A549 treated with GW870086 at 1 μM for 4 hours (cell line): ENCODE data around the gene FOXK1. TPM values are rescaled to one million over a fixed set of nuclear protein-coding genes. Genes with fewer than 3 reads are reported as not detected.

Source experiments
- total RNA-seq: library from RNA; stranded (reverse); fragments of 200-300 nt; extraction: Qiagen RNA extraction; gene quantifications from 5 replicates; pipeline ENCODE4 v1.2.3, GENCODE V29; 2022; ENCODE audit warnings: low read depth

The FOXK1 gene
- 10.0 to 13.1 TPM (median 12.6 TPM) in 5 replicates for total RNA-seq

DNA sequence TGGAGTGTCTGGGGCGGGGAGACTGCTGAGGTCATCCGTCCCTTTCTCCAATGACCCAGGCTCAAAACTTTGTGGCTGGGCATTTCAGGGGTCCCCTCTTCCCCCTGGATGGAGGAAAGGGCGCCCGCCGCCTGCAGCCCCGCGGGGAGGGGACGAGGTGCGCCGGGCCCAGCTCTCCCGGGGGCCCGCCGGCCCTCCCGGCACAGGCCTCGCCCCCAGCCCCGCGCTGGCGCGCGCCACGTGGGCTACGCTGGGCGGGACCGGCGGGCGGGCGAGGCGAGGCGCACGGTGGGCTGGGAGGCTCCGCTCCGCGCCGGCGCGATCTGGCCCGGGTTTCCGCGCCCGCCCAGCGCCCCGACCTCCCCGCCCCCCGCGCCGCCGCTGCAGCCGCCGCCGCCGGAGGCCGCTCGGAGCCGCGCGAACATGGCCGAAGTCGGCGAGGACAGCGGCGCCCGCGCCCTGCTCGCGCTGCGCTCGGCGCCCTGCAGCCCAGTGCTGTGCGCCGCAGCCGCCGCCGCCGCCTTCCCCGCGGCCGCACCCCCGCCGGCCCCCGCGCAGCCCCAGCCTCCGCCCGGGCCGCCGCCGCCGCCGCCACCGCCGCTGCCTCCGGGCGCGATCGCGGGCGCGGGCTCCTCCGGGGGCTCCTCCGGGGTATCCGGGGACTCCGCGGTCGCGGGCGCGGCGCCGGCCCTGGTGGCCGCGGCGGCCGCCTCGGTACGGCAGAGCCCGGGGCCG, at the start of gene FOXK1:
Gene FOXK1 (plus strand): TSS at position 410 of the 735 bp plus-strand sequence. CDS start 14 bp downstream, at position 424.

DNA sequence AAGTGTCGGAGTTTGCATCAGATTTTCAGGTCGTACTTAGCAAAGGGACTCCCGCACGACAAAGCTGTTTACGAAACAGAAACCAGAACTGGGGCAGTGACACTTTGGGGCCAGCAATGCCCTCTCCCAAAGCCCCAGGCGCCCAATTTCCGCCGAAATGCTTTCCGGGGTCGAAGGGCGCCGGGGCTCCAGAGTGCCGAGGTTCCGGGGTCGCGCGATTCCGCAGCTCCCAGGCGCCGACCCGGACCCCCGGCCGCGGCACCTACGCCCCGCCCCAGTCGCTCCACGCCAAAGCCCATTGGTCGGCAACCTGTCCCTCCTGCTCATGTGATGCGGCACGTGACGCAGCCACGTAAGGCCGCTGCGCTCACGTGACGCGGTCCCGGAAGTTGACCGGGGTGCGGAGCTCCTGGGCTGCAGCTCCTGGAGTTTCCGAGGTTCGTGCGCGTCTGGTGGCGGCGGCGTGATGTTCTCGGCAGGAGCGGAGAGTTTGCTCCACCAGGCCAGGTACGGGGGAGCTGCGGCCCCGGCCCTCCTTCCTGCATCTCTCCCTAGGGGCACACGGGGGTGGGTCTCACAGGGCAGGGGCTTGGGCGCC, 93.3 kb downstream of the FOXK1 start, which contains the start of gene AP5Z1:
Gene AP5Z1 (plus strand): TSS at position 374 of the 598 bp plus-strand sequence. CDS start 93 bp downstream, at position 467.

Other genes with a start within 250 kb of the FOXK1 start
- 21.4 to 39.7 TPM (median 34.8 TPM) in 5 replicates for gene AP5Z1, start 93.3 kb downstream of the FOXK1 start, total RNA-seq
- not detected in 5 replicates for gene PAPOLB, start 179.7 kb downstream of the FOXK1 start, total RNA-seq
- gene RADIL, start 201.4 kb downstream of the FOXK1 start, total RNA-seq, result 1.4 to 3.0 TPM (median 2.2 TPM) in 5 replicates